Naive thymus-derived CD4-positive, alpha-beta T cell (primary cell): ENCODE results near the gene MYORG. TPM values are rescaled to one million over a fixed set of nuclear protein-coding genes. Genes with fewer than 3 reads are reported as not detected.

Experiments used
- ATAC-seq: fragments of 150-1000 bp; cut with Tn5 transposase; 2 replicates; pipeline ENCODE4 v1.10.0; 2021; ENCODE audit warnings: mild to moderate bottlenecking, moderate library complexity
- CTCF ChIA-PET: fragments of 350-600 bp; sonication (Branson Sonifier 250); formaldehyde crosslinking; loops from one replicate; lab custom pipeline; 2021; ENCODE audit warnings: antibody characterized with exemption; lab: Charles Lee
- POLR2A ChIA-PET: fragments of 350-600 bp; sonication (Branson Sonifier 250); formaldehyde crosslinking; loops from one replicate; lab custom pipeline; 2021; ENCODE audit warnings: antibody characterized with exemption, inconsistent platforms; lab: Charles Lee
- DNase-seq, 9 donors: peaks; one replicate each; pipeline versions ENCODE4 v3.0.0 to v3.0.0-alpha.2; 2020 to 2022; ENCODE audit warnings: mixed read lengths in 1 of 9
- H3K27ac ChIP-seq: one replicate; pipeline ENCODE4 v1.7.0; 2013; ENCODE audit warnings: mild to moderate bottlenecking, low read depth, low read length, moderate library complexity
- H3K27me3 ChIP-seq, 2 donors: one replicate each; pipeline ENCODE4 v1.7.0; 2013; ENCODE audit warnings: low read length in 2 of 2, mild to moderate bottlenecking in 2 of 2, moderate library complexity in 2 of 2; ENCODE audit not compliant: control insufficient read depth in 2 of 2, insufficient read depth in 2 of 2
- H3K36me3 ChIP-seq, 3 experiments: 1 replicate in 2 of 3; 2 replicates in 1 of 3; pipeline ENCODE4 v1.7.0; 2013; ENCODE audit warnings: low read length in 3 of 3, mild to moderate bottlenecking in 3 of 3, moderate library complexity in 1 of 3; ENCODE audit not compliant: insufficient read depth in 3 of 3, control insufficient read depth in 2 of 3
- H3K4me1 ChIP-seq, 2 donors: one replicate each; pipeline ENCODE4 v1.7.0; 2013; ENCODE audit warnings: low read length in 2 of 2, mild to moderate bottlenecking in 2 of 2, moderate library complexity in 1 of 2; ENCODE audit not compliant: control insufficient read depth in 2 of 2, insufficient read depth in 2 of 2
- H3K4me3 ChIP-seq: 2 replicates; pipeline ENCODE4 v1.7.0; 2013; ENCODE audit warnings: mild to moderate bottlenecking, low read length
- H3K9me3 ChIP-seq, 3 experiments: 1 replicate in 2 of 3; 2 replicates in 1 of 3; pipeline ENCODE4 v1.7.0; 2013; ENCODE audit warnings: low read length in 3 of 3; ENCODE audit not compliant: control insufficient read depth in 2 of 3
- H3K27ac Mint-ChIP-seq, 9 donors: one replicate each; pipeline ENCODE4 v1.8.0; 2020 to 2022; ENCODE audit warnings: mixed read lengths in 9 of 9, mild to moderate bottlenecking in 8 of 9, moderate library complexity in 5 of 9, inconsistent platforms in 2 of 9
- H3K27me3 Mint-ChIP-seq, 5 donors: one replicate each; pipeline ENCODE4 v1.8.0; 2021 to 2022; ENCODE audit warnings: mixed read lengths in 5 of 5, mild to moderate bottlenecking in 1 of 5
- H3K36me3 Mint-ChIP-seq, 5 donors: one replicate each; pipeline ENCODE4 v1.8.0; 2020 to 2022; ENCODE audit warnings: mixed read lengths in 5 of 5, mild to moderate bottlenecking in 3 of 5, inconsistent platforms in 1 of 5
- H3K4me1 Mint-ChIP-seq, 7 donors: one replicate each; pipeline ENCODE4 v1.8.0; 2020 to 2022; ENCODE audit warnings: mixed read lengths in 7 of 7, mild to moderate bottlenecking in 3 of 7, inconsistent platforms in 1 of 7
- H3K4me3 Mint-ChIP-seq, 10 donors: one replicate each; pipeline ENCODE4 v1.8.0; 2020 to 2022; ENCODE audit warnings: mild to moderate bottlenecking in 10 of 10, mixed read lengths in 10 of 10, moderate library complexity in 6 of 10, inconsistent platforms in 2 of 10
- H3K9me3 Mint-ChIP-seq, 11 donors: one replicate each; pipeline ENCODE4 v1.8.0; 2020 to 2022; ENCODE audit warnings: mixed read lengths in 11 of 11, mild to moderate bottlenecking in 4 of 11, inconsistent platforms in 1 of 11, moderate library complexity in 1 of 11
- intact Hi-C, 2 donors: fragments of 100-400 bp; cut with micrococcal nuclease; formaldehyde crosslinking; loops; one replicate each; pipeline ENCODE4 v1.15.1; 2023
- polyA plus RNA-seq, 2 donors: library from polyadenylated mRNA; unstranded; fragments of 300-500 nt; fragmentation: Illumina TruSeq; gene quantifications; one replicate each; pipeline ENCODE4 v1.2.3, GENCODE V29; 2021
- total RNA-seq, 6 experiments: library from RNA in 5 of 6; stranded (reverse) in 5 of 6; gene quantifications; 1 replicate in 5 of 6; 2 replicates in 1 of 6; pipeline ENCODE4 v1.2.3 and lab custom pipeline; 2021 to 2026

MYORG gene
- total and polyA plus RNA-seq, 7 experiments from 2014 or later: 0.28 to 1.9 (median 0.78) TPM

DNA sequence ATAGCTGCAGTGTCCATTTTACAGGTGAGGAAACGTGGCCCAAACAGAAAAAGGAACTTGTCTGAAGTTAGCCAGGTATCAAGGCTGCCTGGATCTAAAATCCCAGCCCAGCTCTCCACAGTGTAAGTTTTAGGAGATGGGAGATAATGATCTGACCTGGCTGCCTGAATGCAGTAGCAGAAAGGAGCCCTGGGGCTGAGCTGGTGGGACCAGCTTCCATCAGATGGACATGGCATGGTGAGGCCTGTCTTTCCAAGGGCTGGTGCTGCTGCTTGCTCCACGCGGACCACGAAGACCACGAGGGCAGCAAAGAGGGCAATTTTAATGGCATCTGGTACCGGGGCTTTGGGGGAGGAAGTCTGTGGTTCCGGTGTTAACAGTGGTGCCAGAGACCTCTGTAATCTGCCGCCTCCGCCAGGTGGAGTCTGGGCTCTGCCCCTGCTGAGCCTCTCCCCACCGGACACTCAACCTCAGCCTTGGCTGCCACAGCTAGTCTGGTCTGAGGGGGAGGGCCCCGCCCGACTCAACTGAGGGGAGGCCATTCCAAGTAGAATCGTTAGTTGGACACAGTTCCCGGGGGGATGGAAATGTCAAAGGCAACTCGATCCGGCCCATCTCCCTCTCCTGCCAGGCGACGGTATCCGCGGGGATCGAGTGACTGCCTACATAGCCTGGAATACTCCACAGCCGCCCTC, 650 bp downstream of the MYORG start:
- DNase-seq (peak; percentile 26 to 55 (median 39)), ATAC-seq (peak; percentile 16)
- Mint-ChIP-seq H3K27ac (peak overlapping the region; percentile 14 to 92 (median 81)), H3K36me3 (peaks cover 0 to 5% (median 3%) of the 10 kb centered on the region in 5 donors), H3K9me3 (peaks cover 0 to 2% (median 0%) of the 10 kb centered on the region in 11 donors), H3K4me3 (peak overlapping the region; percentile 78 to 94 (median 91)), H3K27me3 (peaks cover 0 to 2% (median 0%) of the 10 kb centered on the region in 5 donors), H3K4me1 (peaks cover 20 to 41% (median 38%) of the 10 kb centered on the region in 7 donors)
- H3K4me3 ChIP-seq: peak overlapping the region; percentile 82
- intact Hi-C loops: loop anchor here (1.0 to 10.0 kb wide), 14 partner anchors 27 to 1824 kb away; partner anchors contain the start of genes APTX (in 1 of the 2), CLTA (in 1 of the 2), DCAF12 (in 1 of the 2) and HINT2 (in 1 of the 2)
- H3K4me1 ChIP-seq: peaks cover 16 to 18% of the 10 kb centered on the region in 2 donors
- no peaks in the 10 kb centered on the region for H3K27me3 ChIP-seq
- ChIA-PET CTCF (interaction anchor here (5.2 kb wide), 1 partner anchor 44 kb away, joined by 39 read pairs; no protein-coding TSS in a partner anchor), POLR2A (interaction anchor here (0.7 to 6.1 kb wide), 6 partner anchors 26 to 364 kb away, joined by 3 to 62 read pairs (median 3); partner anchors contain the start of gene DCTN3)
- H3K36me3 ChIP-seq: no peaks in the 10 kb centered on the region
- H3K9me3 ChIP-seq: no peaks in the 10 kb centered on the region
- peak overlapping the region; percentile 57 for H3K27ac ChIP-seq

DNA sequence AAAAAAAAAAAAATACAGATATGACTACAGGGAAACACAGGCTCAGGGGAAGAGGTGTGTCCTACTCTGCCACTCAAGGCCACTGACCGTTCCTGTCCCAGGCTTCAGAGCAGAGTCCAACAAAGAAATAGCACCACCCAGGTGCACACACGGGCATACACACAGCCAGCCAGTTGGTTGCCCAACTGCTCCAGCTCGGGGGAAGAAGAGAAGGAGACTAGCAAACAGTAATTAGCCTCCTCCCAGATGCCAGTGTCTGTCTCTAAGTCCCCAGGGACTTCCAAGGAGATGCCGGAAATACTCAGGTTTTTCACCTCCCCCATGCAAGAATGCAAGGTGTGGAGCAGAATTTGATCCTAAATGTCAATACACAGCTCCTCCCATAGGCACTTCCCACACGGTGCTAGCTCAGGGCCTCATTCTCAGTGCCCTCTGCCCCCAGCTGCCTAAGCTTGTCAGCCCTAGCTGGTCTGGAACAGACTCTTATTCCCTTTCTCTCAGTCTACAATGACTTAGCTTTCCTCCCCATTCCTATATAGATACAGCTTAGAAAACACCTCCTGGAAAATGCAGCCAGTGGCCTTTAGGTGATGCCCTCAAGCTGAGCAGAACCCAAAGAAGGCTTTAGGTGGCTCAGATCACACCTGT, 1.7 kb downstream of the MYORG start:
- ATAC-seq (no peak), DNase-seq (no peak)
- ChIA-PET POLR2A (interaction anchor here (1.1 to 6.1 kb wide), 4 partner anchors 25 to 245 kb away, joined by 3 to 62 read pairs (median 3); partner anchors contain the start of gene DCTN3), CTCF (interaction anchor here (1.7 kb wide), 1 partner anchor 40 kb away, joined by 5 read pairs; no protein-coding TSS in a partner anchor)
- Mint-ChIP-seq H3K27ac (peak overlapping the region in 6 of 9 donors; percentile 14 to 92 (median 68)), H3K27me3 (no peaks in the 10 kb centered on the region), H3K4me1 (peaks cover 18 to 34% (median 29%) of the 10 kb centered on the region in 7 donors), H3K4me3 (peak overlapping the region; percentile 56 to 94 (median 90)), H3K9me3 (peaks cover 0 to 2% (median 0%) of the 10 kb centered on the region in 11 donors), H3K36me3 (peaks cover 0 to 10% (median 4%) of the 10 kb centered on the region in 5 donors)
- intact Hi-C loops: loop anchor here (5.0 to 10.0 kb wide), 6 partner anchors 453 to 1823 kb away; partner anchors contain the start of genes CLTA (in 1 of the 2), HINT2 (in 1 of the 2), NFX1 (in 1 of the 2) and SMIM27 (in 1 of the 2)
- no peaks in the 10 kb centered on the region for H3K9me3 ChIP-seq
- peaks cover 10% of the 10 kb centered on the region in 2 donors for H3K4me1 ChIP-seq
- H3K27me3 ChIP-seq: no peaks in the 10 kb centered on the region
- no peak overlapping the region for H3K27ac ChIP-seq
- H3K4me3 ChIP-seq: no peak overlapping the region
- no peaks in the 10 kb centered on the region for H3K36me3 ChIP-seq

DNA sequence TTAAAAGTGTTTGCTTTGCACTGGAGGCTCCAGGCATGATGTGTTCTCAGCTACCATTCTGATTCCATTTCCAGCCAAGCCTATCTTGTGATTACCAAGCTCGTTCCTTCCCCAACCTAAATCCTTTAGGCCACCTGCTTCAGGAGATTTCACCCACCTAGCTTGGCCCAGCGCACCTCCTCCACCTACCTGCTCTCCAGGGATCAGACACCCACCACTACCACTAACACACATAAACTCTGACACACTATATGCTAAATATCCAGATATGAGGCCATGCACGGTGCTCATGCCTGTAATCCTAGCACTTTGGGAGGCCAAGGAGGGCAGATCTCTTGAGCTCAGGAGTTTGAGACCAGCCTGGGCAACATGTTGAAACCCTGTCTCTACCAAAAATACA, 2.4 kb downstream of the MYORG start:
- H3K27ac Mint-ChIP-seq: peak overlapping the region in 5 of 9 donors; percentile 2 to 23 (median 12)

DNA sequence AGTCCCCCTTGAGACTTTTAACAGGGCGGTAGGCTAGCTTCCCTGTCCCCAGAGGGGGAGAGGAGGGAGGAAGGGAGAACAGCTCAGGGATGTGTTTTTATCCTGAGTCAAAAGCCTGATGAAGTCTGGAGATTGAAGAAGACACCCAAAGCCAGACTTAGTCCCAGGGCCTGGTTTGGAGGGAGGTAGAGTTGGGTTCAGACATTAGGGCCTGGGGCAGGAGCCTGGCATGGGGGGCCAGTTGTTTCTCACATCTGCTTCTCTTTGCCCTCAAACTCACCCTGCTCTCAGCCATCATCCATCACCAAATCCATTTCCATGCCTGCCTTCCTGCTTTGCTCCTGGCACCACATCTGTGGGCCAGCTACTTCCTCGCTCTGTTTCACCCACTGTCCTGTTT, 2.9 kb downstream of the MYORG start:
- no peaks in the 10 kb centered on the region for H3K9me3 ChIP-seq
- no peaks in the 10 kb centered on the region for H3K27me3 ChIP-seq
- Mint-ChIP-seq H3K27ac (peak overlapping the region in 2 of 9 donors; percentile 1 to 23), H3K27me3 (no peaks in the 10 kb centered on the region), H3K36me3 (peaks cover 0 to 16% (median 7%) of the 10 kb centered on the region in 5 donors), H3K9me3 (peaks cover 0 to 2% (median 0%) of the 10 kb centered on the region in 11 donors), H3K4me3 (no peak overlapping the region), H3K4me1 (peaks cover 12 to 23% (median 19%) of the 10 kb centered on the region in 7 donors)
- ATAC-seq (no peak), DNase-seq (no peak)
- no peak overlapping the region for H3K27ac ChIP-seq
- CTCF ChIA-PET: interaction anchor here (1.6 to 1.7 kb wide), 2 partner anchors 39 to 41 kb away, joined by 5 read pairs; no protein-coding TSS in a partner anchor
- no peaks in the 10 kb centered on the region for H3K36me3 ChIP-seq
- H3K4me3 ChIP-seq: no peak overlapping the region
- intact Hi-C loops: loop anchor here in 1 of 2 donors (10.0 kb wide), 2 partner anchors 1079 to 1441 kb away; partner anchors contain the start of genes HINT2, NFX1 and SPAG8
- peaks cover 4 to 6% of the 10 kb centered on the region in 2 donors for H3K4me1 ChIP-seq
- POLR2A ChIA-PET: interaction anchor here (1.3 kb wide), 1 partner anchor 35 kb away, joined by 3 read pairs; no protein-coding TSS in a partner anchor

More for the DNA sequence above, 2.4 kb downstream of the MYORG start:
- CTCF ChIA-PET: interaction anchor here (0.6 to 1.7 kb wide), 3 partner anchors 15 to 42 kb away, joined by 3 to 5 read pairs (median 5); no protein-coding TSS in a partner anchor
- no peaks in the 10 kb centered on the region for H3K36me3 ChIP-seq
- no peaks in the 10 kb centered on the region for H3K27me3 ChIP-seq
- POLR2A ChIA-PET: interaction anchor here (1.3 kb wide), 1 partner anchor 35 kb away, joined by 3 read pairs; no protein-coding TSS in a partner anchor
- H3K9me3 ChIP-seq: no peaks in the 10 kb centered on the region
- H3K4me1 Mint-ChIP-seq: peaks cover 14 to 27% (median 22%) of the 10 kb centered on the region in 7 donors
- no peak overlapping the region for H3K27ac ChIP-seq
- no peak overlapping the region for H3K4me3 Mint-ChIP-seq
- peaks cover 6 to 7% of the 10 kb centered on the region in 2 donors for H3K4me1 ChIP-seq
- ATAC-seq (no peak), DNase-seq (no peak)
- H3K36me3 Mint-ChIP-seq: peaks cover 0 to 12% (median 5%) of the 10 kb centered on the region in 5 donors
- H3K9me3 Mint-ChIP-seq: peaks cover 0 to 2% (median 0%) of the 10 kb centered on the region in 11 donors
- H3K4me3 ChIP-seq: no peak overlapping the region
- intact Hi-C loops: loop anchor here in 1 of 2 donors (10.0 kb wide), 2 partner anchors 1080 to 1440 kb away; partner anchors contain the start of genes HINT2, NFX1 and SPAG8
- no peaks in the 10 kb centered on the region for H3K27me3 Mint-ChIP-seq

DNA sequence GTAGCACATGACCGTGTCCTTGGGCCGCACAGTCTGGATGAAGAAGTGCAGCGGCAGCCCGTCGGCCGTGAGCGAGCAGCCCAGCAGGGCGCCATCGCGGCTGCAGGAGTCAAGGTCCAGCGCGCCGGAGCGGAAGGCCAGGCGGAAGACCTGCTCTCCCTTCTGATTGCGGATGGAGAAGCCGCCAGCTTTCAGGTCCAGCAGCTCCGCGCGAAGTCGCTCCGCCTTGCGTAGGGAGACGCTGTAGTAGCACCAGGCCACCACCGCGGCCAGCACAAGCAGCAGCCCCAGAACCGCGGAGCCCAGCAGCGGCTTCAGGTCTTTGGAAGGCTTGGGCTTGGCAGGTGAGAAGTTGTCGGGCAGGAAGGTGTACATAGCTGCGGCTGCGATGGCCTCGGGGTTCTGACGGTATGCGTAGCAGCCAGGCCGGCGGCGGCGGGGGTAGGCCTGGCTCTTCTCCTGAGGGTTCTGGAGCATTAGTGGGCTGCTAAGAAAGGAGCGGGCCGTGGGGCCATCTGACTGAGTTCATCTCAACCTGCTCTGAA, 4.2 kb downstream of the MYORG start:
- intact Hi-C loops: loop anchor here in 1 of 2 donors (10.0 kb wide), 2 partner anchors 1078 to 1442 kb away; partner anchors contain the start of genes HINT2, NFX1 and SPAG8

More for the DNA sequence above, 4.2 kb downstream of the MYORG start:
- no peak for ATAC-seq
- no peak overlapping the region for H3K4me3 Mint-ChIP-seq
- Histone ChIP-seq H3K36me3 (no peaks in the 10 kb centered on the region), H3K4me1 (peaks cover 4 to 6% of the 10 kb centered on the region in 2 donors), H3K27me3 (no peaks in the 10 kb centered on the region), H3K27ac (no peak overlapping the region), H3K4me3 (no peak overlapping the region), H3K9me3 (no peaks in the 10 kb centered on the region)
- H3K27me3 Mint-ChIP-seq: no peaks in the 10 kb centered on the region
- peaks cover 0 to 3% (median 0%) of the 10 kb centered on the region in 11 donors for H3K9me3 Mint-ChIP-seq
- CTCF ChIA-PET: interaction anchor here (1.6 kb wide), 1 partner anchor 40 kb away, joined by 5 read pairs; no protein-coding TSS in a partner anchor
- no peak for DNase-seq
- H3K4me1 Mint-ChIP-seq: peaks cover 7 to 21% (median 16%) of the 10 kb centered on the region in 7 donors
- POLR2A ChIA-PET: no interaction called here
- no peak overlapping the region for H3K27ac Mint-ChIP-seq
- H3K36me3 Mint-ChIP-seq: peaks cover 0 to 21% (median 13%) of the 10 kb centered on the region in 5 donors
